ENCODE measurements around the gene LASP1NB.

- TF ChIP-seq CTCF (conservative IDR thresholded peaks at IDR 0.05; ENCODE audit: low read depth, low read length) (no peak), FOS (IDR thresholded peaks at IDR 0.05; ENCODE audit: low read depth, low read length) (no peak), RFX5 (IDR thresholded peaks at IDR 0.05; ENCODE audit: low read depth, low read length) (no peak), POLR2A (IDR thresholded peaks at IDR 0.05; ENCODE audit: low read depth, low read length) (no peak), SMC3 (IDR thresholded peaks at IDR 0.05; ENCODE audit: low read depth, low read length) (no peak)
- TF ChIP-seq, protein P1, sequence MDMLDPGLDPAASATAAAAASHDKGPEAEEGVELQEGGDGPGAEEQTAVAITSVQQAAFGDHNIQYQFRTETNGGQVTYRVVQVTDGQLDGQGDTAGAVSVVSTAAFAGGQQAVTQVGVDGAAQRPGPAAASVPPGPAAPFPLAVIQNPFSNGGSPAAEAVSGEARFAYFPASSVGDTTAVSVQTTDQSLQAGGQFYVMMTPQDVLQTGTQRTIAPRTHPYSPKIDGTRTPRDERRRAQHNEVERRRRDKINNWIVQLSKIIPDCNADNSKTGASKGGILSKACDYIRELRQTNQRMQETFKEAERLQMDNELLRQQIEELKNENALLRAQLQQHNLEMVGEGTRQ (IDR thresholded peaks at IDR 0.05; ENCODE audit: low read depth, low read length) = no peak
Observed at GRCh38 chr17:38958756-38959155, 33.3 kb downstream of the LASP1NB start.

All from IMR-90 (cell line).